GM19328 (cell line): Measurements from ENCODE around the gene USPL1.

Source experiments
- ATAC-seq: cut with Tn5 transposase; IDR thresholded peaks from one replicate; pipeline ENCODE4 v1.9.1; 2021; ENCODE audit warnings: mild to moderate bottlenecking, moderate library complexity; ENCODE audit not compliant: unreplicated experiment

Gene USPL1

GRCh38 chr13:30692113-30692512, 74.4 kb downstream of the USPL1 start:
- ATAC-seq, result no peak

GRCh38 chr13:30696278-30697176, 78.8 kb downstream of the USPL1 start:
- ATAC-seq, result no peak

GRCh38 chr13:30697177-30697953, 79.6 kb downstream of the USPL1 start:
- ATAC-seq, result no peak

GRCh38 chr13:30697996-30698401, 80.3 kb downstream of the USPL1 start:
- no peak for ATAC-seq

GRCh38 chr13:30698488-30699005, 80.8 kb downstream of the USPL1 start:
- ATAC-seq, result no peak

GRCh38 chr13:30700364-30700763, 82.6 kb downstream of the USPL1 start:
- ATAC-seq, result no peak

GRCh38 chr13:30702006-30702405, 84.3 kb downstream of the USPL1 start:
- no peak for ATAC-seq

GRCh38 chr13:30704596-30704995, 86.9 kb downstream of the USPL1 start:
- no peak for ATAC-seq

GRCh38 chr13:30705680-30706079, 88.0 kb downstream of the USPL1 start:
- no peak for ATAC-seq

GRCh38 chr13:30708541-30708940, 90.8 kb downstream of the USPL1 start:
- no peak for ATAC-seq
